H1 (cell line): ENCODE data around the gene SHLD1. TPM values are rescaled to one million over a fixed set of nuclear protein-coding genes. Genes with fewer than 3 reads are reported as not detected.
"Not testable (repeated sequence)": the region's sequence is repeated elsewhere in the genome, so short reads cannot be mapped to it uniquely, and the experiment has no call there.

ENCODE experiments used
- CTCF ChIA-PET: fragments of 300-600 bp; sonication (Branson Sonifier 250); formaldehyde crosslinking; loops from one replicate; lab custom pipeline; 2021; ENCODE audit not compliant: partially characterized antibody; lab: Charles Lee
- POLR2A ChIA-PET: fragments of 300-600 bp; sonication (Branson Sonifier 250); formaldehyde crosslinking; loops from one replicate; lab custom pipeline; 2021; ENCODE audit warnings: inconsistent platforms; ENCODE audit not compliant: partially characterized antibody; lab: Charles Lee
- DNase-seq, 2 experiments: peaks; one replicate each; pipeline versions ENCODE4 v3.0.0 to v3.0.0-alpha.2; 2010 to 2022; ENCODE audit warnings: low spot score in 2 of 2, low read depth in 1 of 2, mixed read lengths in 1 of 2
- FAIRE-seq: peaks from 2 replicates; lab custom pipeline; 2011; peaks lifted over from hg19 to GRCh38; lab: Jason Lieb, UNC
- H2AFZ ChIP-seq: 2 replicates; pipeline ENCODE4 v1.8.1; 2012; ENCODE audit warnings: low read length, inconsistent platforms
- H2AK5ac ChIP-seq: 2 replicates; pipeline ENCODE4 v1.6.1; 2013; ENCODE audit warnings: low read depth, low read length
- H2BK120ac ChIP-seq: replicated peaks from 2 replicates; pipeline ENCODE3; 2013; ENCODE audit warnings: low read depth, low read length, inconsistent platforms
- H2BK12ac ChIP-seq: 2 replicates; pipeline ENCODE4 v1.6.1; 2013; ENCODE audit warnings: low read depth, low read length
- H2BK15ac ChIP-seq: 2 replicates; pipeline ENCODE4 v1.6.1; 2013; ENCODE audit warnings: low read length
- H2BK20ac ChIP-seq: 2 replicates; pipeline ENCODE4 v1.6.1; 2013; ENCODE audit warnings: low read length
- H2BK5ac ChIP-seq: 2 replicates; pipeline ENCODE4 v1.6.1; 2013; ENCODE audit warnings: low read depth, low read length
- H3K14ac ChIP-seq: 2 replicates; pipeline ENCODE4 v1.6.1; 2013; ENCODE audit warnings: inconsistent platforms; ENCODE audit not compliant: insufficient read length
- H3K18ac ChIP-seq: 2 replicates; pipeline ENCODE4 v1.6.1; 2013; ENCODE audit warnings: low read length; ENCODE audit errors: extremely low read depth
- H3K23ac ChIP-seq: 2 replicates; pipeline ENCODE4 v1.6.1; 2013; ENCODE audit warnings: inconsistent platforms; ENCODE audit not compliant: insufficient read length
- H3K23me2 ChIP-seq: 2 replicates; pipeline ENCODE4 v1.6.1; 2013; ENCODE audit warnings: low read depth, low read length
- H3K27ac ChIP-seq: 2 replicates; pipeline ENCODE4 v1.6.1; 2011; ENCODE audit warnings: low read depth, low read length, inconsistent platforms
- H3K27me3 ChIP-seq, 4 experiments: replicated peaks in 1 of 4; 1 replicate in 1 of 4; 2 replicates in 3 of 4; pipeline versions ENCODE4 v1.6.1 to v1.8.1; 2011 to 2013; ENCODE audit warnings: low read length in 3 of 4, mild to moderate bottlenecking in 3 of 4, inconsistent platforms in 2 of 4, mixed read lengths in 2 of 4, moderate library complexity in 1 of 4; ENCODE audit not compliant: control insufficient read depth in 3 of 4, insufficient read depth in 3 of 4; ENCODE audit errors: extremely low read depth in 1 of 4
- H3K36me3 ChIP-seq, 4 experiments: 2 replicates each; pipeline versions ENCODE4 v1.6.1 to v1.8.1; 2011 to 2013; ENCODE audit warnings: mild to moderate bottlenecking in 4 of 4, low read length in 3 of 4, moderate library complexity in 2 of 4, control low read depth in 1 of 4, inconsistent platforms in 1 of 4; ENCODE audit not compliant: insufficient read depth in 4 of 4, control insufficient read depth in 2 of 4
- H3K4ac ChIP-seq: replicated peaks from 2 replicates; pipeline ENCODE3; 2013; ENCODE audit warnings: low read length, low read depth, mixed read lengths, inconsistent platforms; ENCODE audit not compliant: insufficient read length
- H3K4me1 ChIP-seq, 4 experiments: replicated peaks in 1 of 4; 1 replicate in 1 of 4; 2 replicates in 3 of 4; pipeline versions ENCODE4 v1.6.1 to v1.8.1; 2011 to 2013; ENCODE audit warnings: low read length in 3 of 4, inconsistent platforms in 2 of 4, mixed read lengths in 1 of 4; ENCODE audit not compliant: insufficient read depth in 4 of 4, control insufficient read depth in 3 of 4
- H3K4me2 ChIP-seq, 2 experiments: 2 replicates each; pipeline versions ENCODE4 v1.6.1 to v1.8.1; 2011 to 2013; ENCODE audit warnings: low read depth in 2 of 2, low read length in 2 of 2, control low read depth in 1 of 2, inconsistent platforms in 1 of 2, mild to moderate bottlenecking in 1 of 2; ENCODE audit not compliant: insufficient read depth in 1 of 2
- H3K4me3 ChIP-seq, 4 experiments: fragments of 200-600, 300-600 bp in 1 of 4; sonication (generic), shearing (Covaris generic), sonication (Bioruptor Twin) in 1 of 4; 2 replicates each; pipeline versions ENCODE4 v1.5.1 to v1.8.1; 2011 to 2016; ENCODE audit warnings: low read length in 4 of 4, low read depth in 3 of 4, control low read depth in 2 of 4, inconsistent platforms in 2 of 4, mild to moderate bottlenecking in 2 of 4, mixed read lengths in 1 of 4, moderate library complexity in 1 of 4; ENCODE audit not compliant: insufficient read depth in 2 of 4; ENCODE audit errors: extremely low read depth in 1 of 4
- H3K56ac ChIP-seq: replicated peaks from 2 replicates; pipeline ENCODE3; 2013; ENCODE audit warnings: low read depth, mild to moderate bottlenecking, mixed read lengths, low read length, inconsistent platforms; ENCODE audit not compliant: insufficient read length
- H3K79me1 ChIP-seq: 2 replicates; pipeline ENCODE4 v1.6.1; 2013; ENCODE audit warnings: low read depth, low read length, control low read depth
- H3K79me2 ChIP-seq, 2 experiments: 2 replicates each; pipeline versions ENCODE4 v1.6.1 to v1.8.1; 2012 to 2013; ENCODE audit warnings: low read length in 2 of 2, mild to moderate bottlenecking in 2 of 2, inconsistent platforms in 1 of 2; ENCODE audit not compliant: insufficient read depth in 2 of 2, control insufficient read depth in 1 of 2
- H3K9ac ChIP-seq, 4 experiments: replicated peaks in 1 of 4; 1 replicate in 1 of 4; 2 replicates in 3 of 4; pipeline versions ENCODE4 v1.6.1 to v1.8.1; 2011 to 2013; ENCODE audit warnings: low read depth in 3 of 4, low read length in 3 of 4, control low read depth in 2 of 4, mild to moderate bottlenecking in 2 of 4, moderate library complexity in 2 of 4, inconsistent platforms in 1 of 4; ENCODE audit errors: extremely low read depth in 1 of 4
- H3K9me3 ChIP-seq, 2 experiments: 2 replicates each; pipeline versions ENCODE4 v1.6.1 to v1.8.1; 2012 to 2013; ENCODE audit warnings: mild to moderate bottlenecking in 2 of 2, moderate library complexity in 2 of 2, control low read depth in 1 of 2, inconsistent platforms in 1 of 2, low read depth in 1 of 2, low read length in 1 of 2, mixed read lengths in 1 of 2; ENCODE audit not compliant: insufficient read depth in 2 of 2
- H4K20me1 ChIP-seq, 2 experiments: replicated peaks in 1 of 2; 2 replicates each; pipeline versions ENCODE3 to v1.8.1; 2011 to 2013; ENCODE audit warnings: inconsistent platforms in 2 of 2, low read length in 2 of 2, mild to moderate bottlenecking in 1 of 2; ENCODE audit not compliant: insufficient read depth in 2 of 2, control insufficient read depth in 1 of 2
- H4K5ac ChIP-seq: 2 replicates; pipeline ENCODE4 v1.6.1; 2013; ENCODE audit warnings: low read length, low read depth, mixed read lengths, inconsistent platforms; ENCODE audit not compliant: insufficient read length
- H4K8ac ChIP-seq: 2 replicates; pipeline ENCODE4 v1.8.0; 2013; ENCODE audit warnings: mild to moderate bottlenecking, moderate library complexity, low read length, inconsistent platforms; ENCODE audit not compliant: insufficient read depth; ENCODE audit errors: extremely low read depth
- H4K91ac ChIP-seq: replicated peaks from 2 replicates; pipeline ENCODE3; 2013; ENCODE audit warnings: low read length, mixed read lengths, inconsistent platforms; ENCODE audit not compliant: insufficient read length
- WGBS, 2 experiments: shearing (Covaris generic) in 1 of 2; methylation state at CpG; one replicate each; pipeline versions ENCODE4 v1.1.6 to v1.1.7; 2013 to 2015; ENCODE audit warnings: low lambda C conversion rate in 2 of 2, mixed read lengths in 2 of 2, inconsistent platforms in 1 of 2, low coverage in 1 of 2, missing lambda C conversion rate in 1 of 2; ENCODE audit not compliant: insufficient replicate concordance in 2 of 2, insufficient coverage in 1 of 2, insufficient read length in 1 of 2; ENCODE audit errors: extremely low coverage in 1 of 2, missing lambda C conversion rate in 1 of 2; 5-methylcytosine and 5-hydroxymethylcytosine counted together
- polyA plus RNA-seq, 7 experiments: library from polyadenylated mRNA; depleted of rRNA in 3 of 7; stranded (reverse) in 5 of 7; unstranded in 2 of 7; fragments of >200 nt in 5 of 7; fragments of 200-250 nt in 2 of 7; gene quantifications; 1 replicate in 5 of 7; 2 replicates in 1 of 7; 4 replicates in 1 of 7; pipeline versions ENCODE4 v1.2.1 to v1.2.3, GENCODE V29; 2011 to 2013; ENCODE audit warnings: missing spikeins in 2 of 7, mixed read lengths in 2 of 7
- total RNA-seq: library from RNA; stranded (reverse); fragmentation: NEBNext Ultra II Directional; extraction: Animal tissue kit (Norgen Biotek cat#: 25700); gene quantifications from 2 replicates; pipeline ENCODE4 v1.2.1, GENCODE V29; 2021

SHLD1 gene
- total and polyA plus RNA-seq, 2 of the 8 experiments (the other 6 are each of a cell fraction or from before 2014, with no cell fraction given): 4.2 to 6.5 TPM

DNA sequence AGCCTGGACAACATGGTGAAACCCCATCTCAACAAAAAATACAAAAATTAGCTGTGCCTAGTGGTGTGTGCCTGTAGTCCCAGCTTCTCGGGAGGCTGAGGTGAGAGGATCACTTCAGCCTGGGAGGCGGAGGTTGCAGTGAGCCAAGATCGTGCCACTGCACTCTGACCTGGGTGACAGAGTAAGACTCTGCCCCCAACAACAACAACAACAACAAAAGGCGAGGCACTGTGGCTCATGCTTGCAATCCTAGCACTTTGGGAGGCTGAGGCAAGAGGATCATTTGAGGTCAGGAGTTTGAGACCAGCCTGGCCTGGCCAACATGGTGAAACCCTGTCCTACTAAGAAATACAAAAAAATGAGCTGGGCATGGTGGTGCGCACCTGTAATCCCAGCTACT, 9.6 kb upstream of the SHLD1 start:
- 89% methylated on average over 5 of the region's 5 CpGs; no CpG with 5 or more reads in 1 of the 2 experiments for WGBS, 2 experiments
- H2AFZ ChIP-seq, H4K91ac ChIP-seq, H3K4me1 ChIP-seq, H2BK5ac ChIP-seq, H3K4me3 ChIP-seq, FAIRE-seq, H2AK5ac ChIP-seq, POLR2A ChIA-PET, H3K18ac ChIP-seq, H3K27me3 ChIP-seq, H3K23ac ChIP-seq, H3K56ac ChIP-seq, H4K5ac ChIP-seq, H2BK20ac ChIP-seq, H3K4ac ChIP-seq, DNase-seq, H2BK12ac ChIP-seq, H4K8ac ChIP-seq, H3K9ac ChIP-seq, H2BK120ac ChIP-seq, H3K14ac ChIP-seq, H3K36me3 ChIP-seq, H3K4me2 ChIP-seq, H3K27ac ChIP-seq, H2BK15ac ChIP-seq, H3K79me1 ChIP-seq, H3K23me2 ChIP-seq, H4K20me1 ChIP-seq, H3K9me3 ChIP-seq, H3K79me2 ChIP-seq: not testable (repeated sequence)
- CTCF ChIA-PET: interaction anchor here (0.9 kb wide), 1 partner anchor 20 kb away, joined by 3 read pairs; no protein-coding TSS in a partner anchor
